ENCODE measurements around the gene DRD3. TPM values are rescaled to one million over a fixed set of nuclear protein-coding genes. Genes with fewer than 3 reads are reported as not detected.

The DRD3 gene
- total RNA-seq, 1 experiment from 2014 or later, result 0.17 TPM

DNA sequence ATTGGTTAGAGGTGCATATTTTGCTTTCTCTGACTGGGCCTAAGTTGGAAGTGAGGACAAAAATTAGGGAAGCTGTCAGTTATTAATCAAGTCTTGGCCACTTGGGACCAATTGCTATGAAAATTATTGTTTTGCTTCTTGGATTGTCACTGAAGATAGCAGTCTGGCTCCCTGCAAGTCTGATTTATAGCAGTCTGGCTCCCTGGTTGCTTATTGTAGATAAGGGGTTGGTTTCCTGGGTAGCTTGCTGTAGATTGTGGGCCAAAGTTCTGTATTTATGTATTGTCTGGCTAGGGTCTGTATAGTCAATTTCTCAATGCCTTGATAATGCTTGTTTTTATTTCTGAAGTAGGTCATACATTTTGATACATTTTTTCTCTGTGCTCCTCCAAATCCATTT is 13.3 kb upstream of the DRD3 start:
- peaks cover 9% of the 10 kb centered on the region for H3K4me1 Mint-ChIP-seq
- DNase-seq (ENCODE audit: low spot score) (no peak), ATAC-seq (no peak)
- TF ChIP-seq NR3C1 (CRISPR knock-in tag; conservative IDR thresholded peaks at IDR 0.05; ENCODE audit: low read depth) (no peak), CREM (CRISPR knock-in tag; IDR thresholded peaks at IDR 0.05) (no peak)
- TF ChIP-seq, protein P1, sequence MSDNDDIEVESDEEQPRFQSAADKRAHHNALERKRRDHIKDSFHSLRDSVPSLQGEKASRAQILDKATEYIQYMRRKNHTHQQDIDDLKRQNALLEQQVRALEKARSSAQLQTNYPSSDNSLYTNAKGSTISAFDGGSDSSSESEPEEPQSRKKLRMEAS (CRISPR knock-in tag; IDR thresholded peaks at IDR 0.05), result no peak
- H3K4me3 Mint-ChIP-seq, result no peak overlapping the region
- CTCF ChIA-PET, result interaction anchor here (1.3 kb wide), 1 partner anchor 14 kb away, joined by 3 read pairs; the partner anchor contains the start of gene DRD3
- POLR2A ChIA-PET, result no interaction called here
- H3K9me3 Mint-ChIP-seq, result peaks cover 3% of the 10 kb centered on the region
- no peaks in the 10 kb centered on the region for H3K36me3 Mint-ChIP-seq
- no peak overlapping the region for H3K27ac Mint-ChIP-seq
- no peaks in the 10 kb centered on the region for H3K27me3 Mint-ChIP-seq (ENCODE audit: low read depth)

DNA sequence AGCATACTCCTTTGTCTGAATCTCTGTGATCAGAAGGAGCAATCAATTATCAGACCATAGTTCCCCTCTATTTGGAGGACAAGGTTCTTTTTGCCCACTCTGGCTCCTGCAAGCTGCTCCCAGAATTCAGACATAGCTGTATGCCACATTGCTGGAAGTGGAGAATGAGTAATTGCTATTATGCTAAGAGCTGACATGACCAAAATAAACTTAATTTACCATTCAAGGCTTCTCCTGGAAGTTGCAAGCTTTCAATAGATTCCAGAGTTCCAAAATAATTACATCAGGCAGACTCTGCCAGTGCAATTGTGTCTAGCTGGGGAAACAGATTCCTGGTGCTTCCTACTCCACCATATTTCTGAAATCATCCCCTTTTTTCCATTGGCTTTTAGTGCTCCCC is 7.6 kb upstream of the DRD3 start:
- H3K36me3 Mint-ChIP-seq, result peaks cover 13% of the 10 kb centered on the region
- H3K27ac Mint-ChIP-seq, result no peak overlapping the region
- H3K4me3 Mint-ChIP-seq, result no peak overlapping the region
- no peaks in the 10 kb centered on the region; the same call in 1 of the 2 replicates for H3K27me3 Mint-ChIP-seq (ENCODE audit: low read depth)
- ATAC-seq (no peak), DNase-seq (ENCODE audit: low spot score) (no peak)
- CTCF ChIA-PET, result no interaction called here
- H3K4me1 Mint-ChIP-seq, result peaks cover 3% of the 10 kb centered on the region; the same call in 1 of the 2 replicates
- TF ChIP-seq, protein P2, sequence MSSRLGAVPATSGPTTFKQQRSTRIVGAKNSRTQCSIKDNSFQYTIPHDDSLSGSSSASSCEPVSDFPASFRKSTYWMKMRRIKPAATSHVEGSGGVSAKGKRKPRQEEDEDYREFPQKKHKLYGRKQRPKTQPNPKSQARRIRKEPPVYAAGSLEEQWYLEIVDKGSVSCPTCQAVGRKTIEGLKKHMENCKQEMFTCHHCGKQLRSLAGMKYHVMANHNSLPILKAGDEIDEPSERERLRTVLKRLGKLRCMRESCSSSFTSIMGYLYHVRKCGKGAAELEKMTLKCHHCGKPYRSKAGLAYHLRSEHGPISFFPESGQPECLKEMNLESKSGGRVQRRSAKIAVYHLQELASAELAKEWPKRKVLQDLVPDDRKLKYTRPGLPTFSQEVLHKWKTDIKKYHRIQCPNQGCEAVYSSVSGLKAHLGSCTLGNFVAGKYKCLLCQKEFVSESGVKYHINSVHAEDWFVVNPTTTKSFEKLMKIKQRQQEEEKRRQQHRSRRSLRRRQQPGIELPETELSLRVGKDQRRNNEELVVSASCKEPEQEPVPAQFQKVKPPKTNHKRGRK (CRISPR knock-in tag; IDR thresholded peaks at IDR 0.05; ENCODE audit: borderline replicate concordance), result no peak
- TF ChIP-seq ZNF263 (CRISPR knock-in tag; IDR thresholded peaks at IDR 0.05; ENCODE audit: low read depth), result no peak
- no peak for TF ChIP-seq ZNF671 (CRISPR knock-in tag; IDR thresholded peaks at IDR 0.05)
- no peak for TF ChIP-seq NFATC4 (CRISPR knock-in tag; IDR thresholded peaks at IDR 0.05)
- TF ChIP-seq, protein P3, sequence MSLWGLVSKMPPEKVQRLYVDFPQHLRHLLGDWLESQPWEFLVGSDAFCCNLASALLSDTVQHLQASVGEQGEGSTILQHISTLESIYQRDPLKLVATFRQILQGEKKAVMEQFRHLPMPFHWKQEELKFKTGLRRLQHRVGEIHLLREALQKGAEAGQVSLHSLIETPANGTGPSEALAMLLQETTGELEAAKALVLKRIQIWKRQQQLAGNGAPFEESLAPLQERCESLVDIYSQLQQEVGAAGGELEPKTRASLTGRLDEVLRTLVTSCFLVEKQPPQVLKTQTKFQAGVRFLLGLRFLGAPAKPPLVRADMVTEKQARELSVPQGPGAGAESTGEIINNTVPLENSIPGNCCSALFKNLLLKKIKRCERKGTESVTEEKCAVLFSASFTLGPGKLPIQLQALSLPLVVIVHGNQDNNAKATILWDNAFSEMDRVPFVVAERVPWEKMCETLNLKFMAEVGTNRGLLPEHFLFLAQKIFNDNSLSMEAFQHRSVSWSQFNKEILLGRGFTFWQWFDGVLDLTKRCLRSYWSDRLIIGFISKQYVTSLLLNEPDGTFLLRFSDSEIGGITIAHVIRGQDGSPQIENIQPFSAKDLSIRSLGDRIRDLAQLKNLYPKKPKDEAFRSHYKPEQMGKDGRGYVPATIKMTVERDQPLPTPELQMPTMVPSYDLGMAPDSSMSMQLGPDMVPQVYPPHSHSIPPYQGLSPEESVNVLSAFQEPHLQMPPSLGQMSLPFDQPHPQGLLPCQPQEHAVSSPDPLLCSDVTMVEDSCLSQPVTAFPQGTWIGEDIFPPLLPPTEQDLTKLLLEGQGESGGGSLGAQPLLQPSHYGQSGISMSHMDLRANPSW (CRISPR knock-in tag; conservative IDR thresholded peaks at IDR 0.05; ENCODE audit: low read depth), result no peak
- TF ChIP-seq, protein P4, sequence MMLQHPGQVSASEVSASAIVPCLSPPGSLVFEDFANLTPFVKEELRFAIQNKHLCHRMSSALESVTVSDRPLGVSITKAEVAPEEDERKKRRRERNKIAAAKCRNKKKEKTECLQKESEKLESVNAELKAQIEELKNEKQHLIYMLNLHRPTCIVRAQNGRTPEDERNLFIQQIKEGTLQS (CRISPR knock-in tag; conservative IDR thresholded peaks at IDR 0.05), result no peak
- TF ChIP-seq TEAD4 (CRISPR knock-in tag; IDR thresholded peaks at IDR 0.05), result no peak
- no peak for TF ChIP-seq ZNF416 (CRISPR knock-in tag; IDR thresholded peaks at IDR 0.05)
- TF ChIP-seq TCF7 (CRISPR knock-in tag; IDR thresholded peaks at IDR 0.05; ENCODE audit: low read depth), result no peak
- peaks cover 31% of the 10 kb centered on the region for H3K9me3 Mint-ChIP-seq
- POLR2A ChIA-PET, result no interaction called here

DNA sequence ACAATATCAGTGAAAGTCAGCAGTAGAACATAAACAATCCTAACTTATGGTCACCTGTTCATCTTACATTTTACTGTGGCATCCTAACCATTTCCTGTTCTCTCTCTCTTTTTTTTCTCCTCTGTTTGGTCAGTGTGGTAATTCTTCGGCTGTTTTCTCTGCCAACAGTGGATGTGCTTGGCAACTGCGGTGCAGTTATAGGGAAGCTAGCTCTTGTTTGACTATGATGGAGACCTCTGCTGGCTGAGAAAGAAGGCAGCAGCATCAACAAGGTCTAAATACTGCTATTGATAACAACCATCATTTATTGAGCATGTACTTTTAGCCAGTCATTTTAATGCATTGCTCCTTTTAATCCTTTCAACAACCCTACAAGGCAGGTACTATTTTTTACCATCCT is 723 bp upstream of the DRD3 start:
- Mint-ChIP-seq H3K9me3 (peaks cover 8% of the 10 kb centered on the region), H3K27ac (no peak overlapping the region), H3K4me1 (peaks cover 51% of the 10 kb centered on the region), H3K36me3 (peaks cover 2% of the 10 kb centered on the region; the same call in 1 of the 2 replicates), H3K27me3 (ENCODE audit: low read depth) (no peaks in the 10 kb centered on the region; the same call in 1 of the 2 replicates), H3K4me3 (no peak overlapping the region)
- POLR2A ChIA-PET, result no interaction called here
- ATAC-seq, result peak; percentile 80
- peak; percentile 14 for DNase-seq (ENCODE audit: low spot score)
- CTCF ChIA-PET, result interaction anchor here (0.5 to 4.0 kb wide), 14 partner anchors 10 to 501 kb away, joined by 3 to 49 read pairs (median 4); no protein-coding TSS in a partner anchor
- TF ChIP-seq SP1 (CRISPR knock-in tag; conservative IDR thresholded peaks at IDR 0.05) (no peak), CBFB (CRISPR knock-in tag; IDR thresholded peaks at IDR 0.05; ENCODE audit: low read depth) (no peak), ZNF423 (CRISPR knock-in tag; IDR thresholded peaks at IDR 0.05) (no peak), NR2C2 (CRISPR knock-in tag; IDR thresholded peaks at IDR 0.05) (no peak), ETV6 (CRISPR knock-in tag; IDR thresholded peaks at IDR 0.05) (no peak), FOXK1 (CRISPR knock-in tag; IDR thresholded peaks at IDR 0.05) (no peak), MXD4 (CRISPR knock-in tag; IDR thresholded peaks at IDR 0.05; ENCODE audit: borderline replicate concordance) (no peak), NR1H2 (CRISPR knock-in tag; IDR thresholded peaks at IDR 0.05) (no peak), ZNF317 (CRISPR knock-in tag; IDR thresholded peaks at IDR 0.05; ENCODE audit: borderline replicate concordance, low read depth) (no peak), RELA (CRISPR knock-in tag; IDR thresholded peaks at IDR 0.05; ENCODE audit: borderline replicate concordance) (no peak), GRHL2 (CRISPR knock-in tag; IDR thresholded peaks at IDR 0.05; ENCODE audit: insufficient replicate concordance, severe bottlenecking) (no peak), SOX15 (CRISPR knock-in tag; IDR thresholded peaks at IDR 0.05) (no peak)
- TF ChIP-seq, protein P5, sequence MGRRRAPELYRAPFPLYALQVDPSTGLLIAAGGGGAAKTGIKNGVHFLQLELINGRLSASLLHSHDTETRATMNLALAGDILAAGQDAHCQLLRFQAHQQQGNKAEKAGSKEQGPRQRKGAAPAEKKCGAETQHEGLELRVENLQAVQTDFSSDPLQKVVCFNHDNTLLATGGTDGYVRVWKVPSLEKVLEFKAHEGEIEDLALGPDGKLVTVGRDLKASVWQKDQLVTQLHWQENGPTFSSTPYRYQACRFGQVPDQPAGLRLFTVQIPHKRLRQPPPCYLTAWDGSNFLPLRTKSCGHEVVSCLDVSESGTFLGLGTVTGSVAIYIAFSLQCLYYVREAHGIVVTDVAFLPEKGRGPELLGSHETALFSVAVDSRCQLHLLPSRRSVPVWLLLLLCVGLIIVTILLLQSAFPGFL (CRISPR knock-in tag; IDR thresholded peaks at IDR 0.05; ENCODE audit: borderline replicate concordance), result no peak
- TF ChIP-seq, protein P6, sequence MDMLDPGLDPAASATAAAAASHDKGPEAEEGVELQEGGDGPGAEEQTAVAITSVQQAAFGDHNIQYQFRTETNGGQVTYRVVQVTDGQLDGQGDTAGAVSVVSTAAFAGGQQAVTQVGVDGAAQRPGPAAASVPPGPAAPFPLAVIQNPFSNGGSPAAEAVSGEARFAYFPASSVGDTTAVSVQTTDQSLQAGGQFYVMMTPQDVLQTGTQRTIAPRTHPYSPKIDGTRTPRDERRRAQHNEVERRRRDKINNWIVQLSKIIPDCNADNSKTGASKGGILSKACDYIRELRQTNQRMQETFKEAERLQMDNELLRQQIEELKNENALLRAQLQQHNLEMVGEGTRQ (CRISPR knock-in tag; IDR thresholded peaks at IDR 0.05), result no peak
- TF ChIP-seq, protein P7, sequence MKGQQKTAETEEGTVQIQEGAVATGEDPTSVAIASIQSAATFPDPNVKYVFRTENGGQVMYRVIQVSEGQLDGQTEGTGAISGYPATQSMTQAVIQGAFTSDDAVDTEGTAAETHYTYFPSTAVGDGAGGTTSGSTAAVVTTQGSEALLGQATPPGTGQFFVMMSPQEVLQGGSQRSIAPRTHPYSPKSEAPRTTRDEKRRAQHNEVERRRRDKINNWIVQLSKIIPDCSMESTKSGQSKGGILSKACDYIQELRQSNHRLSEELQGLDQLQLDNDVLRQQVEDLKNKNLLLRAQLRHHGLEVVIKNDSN (CRISPR knock-in tag; IDR thresholded peaks at IDR 0.05), result no peak
